GM18868 (cell line): ENCODE measurements around the gene ADGRB2.

ENCODE experiments used
- ATAC-seq: cut with Tn5 transposase; IDR thresholded peaks from one replicate; pipeline ENCODE4 v1.9.1; 2021; ENCODE audit warnings: mild to moderate bottlenecking, moderate library complexity; ENCODE audit not compliant: unreplicated experiment

Gene ADGRB2

DNA sequence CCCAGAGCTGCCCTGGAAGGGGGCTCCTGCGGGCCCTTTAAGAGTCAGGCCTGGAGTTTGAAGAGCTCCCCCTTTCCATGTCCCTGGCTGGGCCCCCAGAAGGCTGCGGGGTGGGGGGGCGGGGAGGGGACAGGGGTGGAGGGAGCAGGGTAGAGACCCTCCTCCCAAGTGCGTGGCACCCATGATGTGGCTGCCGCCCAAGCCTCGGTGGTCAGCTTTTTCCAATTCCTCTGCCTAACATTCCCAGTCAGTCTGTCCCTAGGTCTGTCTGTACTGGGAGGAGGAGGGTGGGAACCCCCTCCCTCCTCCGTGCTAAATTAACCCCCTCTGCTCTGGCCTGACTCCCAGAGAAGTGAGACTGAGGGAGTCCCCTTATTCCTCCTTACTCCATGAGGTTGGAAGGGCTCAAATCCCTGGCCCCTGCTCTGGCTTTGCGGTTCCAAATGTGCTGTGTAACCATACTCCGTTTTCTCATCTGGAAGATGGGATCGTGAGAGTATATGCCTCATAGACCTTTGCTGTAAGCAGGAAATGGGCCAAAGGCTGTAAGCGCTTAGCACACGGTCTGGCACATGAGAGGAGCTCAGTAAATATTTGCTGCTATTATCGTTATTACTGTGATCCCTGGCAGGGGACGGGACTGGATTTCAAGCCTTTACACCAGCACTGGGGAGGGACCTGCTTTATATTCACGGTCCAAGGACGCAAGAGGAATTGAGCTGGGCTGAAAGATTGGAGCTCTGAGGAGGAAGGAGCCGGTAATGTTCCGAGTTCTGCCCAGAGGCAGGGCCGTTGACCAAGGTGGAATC, 59.7 kb downstream of the ADGRB2 start:
- ATAC-seq: no peak

DNA sequence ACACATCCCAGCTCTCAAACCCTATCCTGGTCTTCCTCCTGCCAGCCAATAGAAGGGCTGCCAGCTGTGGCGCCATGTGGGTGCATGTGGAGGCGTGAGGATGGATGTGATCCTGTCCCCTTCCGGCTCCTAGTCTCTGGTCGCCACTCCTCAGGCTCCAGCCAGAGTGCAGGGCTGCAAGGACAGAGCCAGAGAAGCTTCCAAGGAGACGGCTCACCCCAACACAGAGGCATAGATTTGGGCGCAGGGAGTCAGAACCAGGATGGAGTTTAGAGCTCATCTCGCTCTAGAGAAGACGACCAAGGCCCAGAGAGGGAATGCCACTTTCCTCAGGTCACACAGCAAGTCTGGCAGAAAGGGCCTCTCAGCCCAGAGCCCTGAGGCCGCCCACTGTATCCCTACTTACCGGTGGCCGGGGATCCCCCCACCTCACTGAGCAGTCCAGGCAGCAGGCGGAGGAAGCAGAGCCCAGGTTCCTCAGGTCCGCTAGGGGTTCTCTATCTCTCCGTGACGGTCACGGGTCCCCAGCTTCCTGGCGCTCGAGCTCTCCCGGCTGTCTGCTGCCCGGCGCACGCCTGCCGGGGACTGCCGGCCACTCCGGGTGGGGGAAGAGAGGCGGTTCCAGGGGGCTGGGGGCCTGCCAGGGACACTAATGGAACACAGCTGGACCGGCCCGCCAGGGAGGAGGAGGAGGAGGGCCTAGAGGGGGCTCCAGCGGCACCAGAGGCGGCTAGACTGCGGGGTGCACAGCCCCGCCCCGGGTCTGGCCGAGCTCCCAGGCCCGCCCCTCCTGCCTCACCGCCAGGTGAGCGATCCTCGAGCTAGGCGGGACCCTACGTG, 60.5 kb downstream of the ADGRB2 start, which contains the start of gene COL16A1:
Gene COL16A1, minus strand, starts transcription at position 587 of the 840 bp plus-strand sequence. CDS start 1,824 bp downstream, outside the sequence.
- ATAC-seq: no peak

DNA sequence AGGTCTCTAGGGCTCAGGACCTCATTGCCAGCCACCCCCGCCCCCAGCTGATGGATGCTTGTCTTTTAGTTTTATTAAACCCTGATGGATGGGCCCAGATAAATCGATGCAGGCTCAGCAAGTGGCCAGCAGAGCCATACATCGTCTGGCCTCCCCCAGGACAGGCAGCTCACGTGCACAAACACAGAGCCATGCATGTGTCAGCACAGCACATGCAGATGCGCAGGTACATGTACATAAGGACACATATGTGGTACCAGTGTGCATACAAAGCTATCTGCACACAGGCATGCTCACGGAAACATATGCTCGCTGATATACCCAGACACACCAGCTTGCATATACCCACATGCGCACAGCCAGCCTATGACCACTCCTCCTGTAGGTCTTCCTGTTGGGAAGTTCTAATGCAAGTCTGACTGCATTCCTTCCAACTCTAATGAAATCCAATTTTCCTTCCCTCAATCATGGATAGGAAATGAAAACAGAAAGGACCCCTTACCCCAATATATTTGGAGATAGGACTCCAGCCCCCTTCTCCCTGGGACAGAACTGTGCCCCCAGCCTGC, 61.2 kb downstream of the ADGRB2 start:
- ATAC-seq: no peak

DNA sequence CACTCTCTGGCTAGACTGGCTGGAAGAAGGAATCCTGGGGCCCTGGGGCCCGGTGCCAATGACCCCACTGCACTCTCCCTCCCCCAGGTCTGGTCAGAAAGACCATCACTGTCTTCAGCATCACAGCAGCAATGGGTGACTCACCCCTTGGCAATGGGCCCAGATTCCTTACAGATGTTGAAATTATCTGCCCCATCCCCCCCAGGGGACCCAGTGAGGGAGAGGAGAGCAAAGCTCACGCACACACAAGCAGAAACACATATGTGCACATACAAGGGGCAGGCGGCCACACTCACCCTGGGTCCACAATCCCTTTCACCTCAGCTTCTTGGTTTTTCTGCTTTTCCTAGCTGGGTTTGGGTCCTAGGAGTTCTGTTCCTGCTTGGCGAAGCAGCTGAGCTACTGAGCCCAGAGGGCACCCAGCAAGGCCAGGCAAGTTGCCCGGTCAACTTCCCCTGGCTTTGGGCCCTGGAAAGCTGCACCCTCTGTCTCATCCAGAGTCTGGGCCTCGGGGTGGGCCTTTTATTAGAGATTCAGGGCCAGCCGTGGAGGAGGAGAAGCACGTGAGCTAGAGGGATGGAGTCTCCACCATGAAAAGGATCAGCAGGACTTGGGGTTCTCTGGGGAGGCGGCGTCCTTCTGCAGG, 62.9 kb downstream of the ADGRB2 start:
- ATAC-seq: no peak

DNA sequence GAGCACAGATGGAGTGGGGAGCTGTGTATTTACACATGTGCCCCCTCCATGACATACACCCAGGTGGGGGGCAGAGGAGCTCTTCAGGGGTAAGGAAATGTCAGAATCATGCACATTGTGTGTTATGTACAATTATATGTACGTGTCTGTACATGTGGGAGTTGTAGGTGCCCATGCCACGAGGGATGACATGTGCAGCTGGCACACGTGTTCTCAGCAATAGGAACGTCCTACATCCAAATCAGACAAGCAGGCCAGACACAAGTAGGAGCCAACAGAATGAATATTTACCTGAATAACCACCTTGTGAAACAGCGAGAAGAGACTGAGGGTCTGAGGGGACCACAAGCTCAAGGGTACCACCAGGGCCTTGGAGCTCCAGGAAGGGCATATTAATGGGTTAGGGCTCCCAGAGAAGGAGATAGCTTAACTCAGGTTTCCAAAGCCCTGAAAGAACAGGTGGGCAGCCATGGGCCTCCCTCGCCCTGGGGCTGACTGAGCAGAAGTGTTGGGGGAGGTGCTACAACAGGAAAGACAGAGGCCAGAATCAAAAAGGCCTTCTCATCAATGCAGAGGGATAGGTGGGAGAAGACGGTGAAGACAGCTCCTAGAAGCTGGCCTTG, 63.6 kb downstream of the ADGRB2 start:
- no peak for ATAC-seq

DNA sequence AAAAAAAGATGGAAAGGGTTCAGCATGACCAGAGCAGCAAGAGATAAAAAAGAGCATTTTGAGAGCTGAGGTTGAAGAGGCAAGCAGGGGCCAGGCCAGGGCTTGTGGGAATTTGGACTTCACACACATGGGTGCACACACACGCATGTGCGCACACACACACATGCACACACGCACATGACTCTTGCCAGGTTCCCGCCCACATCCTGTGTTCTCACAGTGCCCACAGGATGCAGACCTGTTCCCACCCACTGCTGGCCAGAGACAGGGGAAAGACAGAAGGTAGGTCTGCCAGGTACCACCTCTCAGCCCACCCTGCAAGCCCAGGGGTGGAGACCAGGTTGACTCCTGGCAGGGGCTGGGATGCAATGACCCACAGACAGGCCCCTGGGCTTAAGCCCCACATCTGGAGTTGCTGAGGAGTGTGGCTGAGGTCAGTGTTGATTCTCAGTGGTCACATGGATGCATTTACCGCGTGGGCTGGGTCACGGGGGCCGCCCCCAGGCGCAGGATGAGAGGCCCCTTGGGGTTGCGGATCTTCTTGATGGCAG, 64.7 kb downstream of the ADGRB2 start:
- no peak for ATAC-seq

DNA sequence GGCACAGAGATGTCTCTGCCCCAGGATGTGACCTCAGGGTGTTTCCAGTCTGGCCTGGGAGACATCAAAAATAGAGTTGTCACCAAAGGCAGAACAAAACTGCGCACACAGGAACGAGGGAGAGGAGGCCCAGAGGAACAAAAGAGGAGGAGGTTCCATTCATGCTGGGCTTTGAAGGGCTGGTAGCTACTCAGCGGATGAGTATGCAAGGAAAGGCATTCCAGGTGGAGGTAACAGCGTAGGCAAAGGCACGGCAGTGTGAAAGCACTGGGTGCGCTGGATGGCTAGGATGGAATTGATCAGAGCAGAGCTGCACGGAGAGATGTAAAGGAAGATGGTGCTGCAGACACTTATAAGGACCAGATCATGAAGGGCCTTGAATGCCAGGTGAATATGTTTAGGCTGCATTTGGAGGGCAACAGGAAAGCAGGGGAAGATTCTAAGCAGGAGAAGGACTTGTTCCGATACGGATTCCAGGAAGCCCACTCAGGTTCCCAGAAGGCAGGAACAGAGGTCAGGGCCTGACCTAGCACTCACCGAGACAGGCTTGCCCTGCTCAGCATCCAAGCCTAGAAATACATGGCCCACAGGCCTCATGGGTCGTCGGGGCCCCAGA, 66.7 kb downstream of the ADGRB2 start:
- no peak for ATAC-seq

DNA sequence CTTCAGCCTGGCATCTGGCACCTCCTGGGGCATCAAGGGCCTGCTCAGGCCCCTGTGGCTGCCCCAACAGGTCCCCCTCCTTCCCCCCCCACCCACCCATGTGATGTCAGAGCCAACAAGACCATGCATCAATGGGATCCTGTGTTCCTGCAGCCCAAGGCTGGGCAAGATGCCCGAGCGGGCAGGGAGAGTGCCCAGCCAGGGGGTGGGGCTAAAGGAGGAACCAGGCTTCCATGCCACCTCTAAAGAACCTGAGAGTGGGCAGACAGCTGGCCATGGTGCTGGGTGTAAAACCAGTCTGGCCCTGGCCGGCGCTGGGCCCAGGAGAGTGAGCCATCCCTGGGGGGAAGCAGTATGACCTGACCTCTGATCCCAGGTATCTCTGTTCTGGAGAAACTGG, 67.9 kb downstream of the ADGRB2 start:
- no peak for ATAC-seq

DNA sequence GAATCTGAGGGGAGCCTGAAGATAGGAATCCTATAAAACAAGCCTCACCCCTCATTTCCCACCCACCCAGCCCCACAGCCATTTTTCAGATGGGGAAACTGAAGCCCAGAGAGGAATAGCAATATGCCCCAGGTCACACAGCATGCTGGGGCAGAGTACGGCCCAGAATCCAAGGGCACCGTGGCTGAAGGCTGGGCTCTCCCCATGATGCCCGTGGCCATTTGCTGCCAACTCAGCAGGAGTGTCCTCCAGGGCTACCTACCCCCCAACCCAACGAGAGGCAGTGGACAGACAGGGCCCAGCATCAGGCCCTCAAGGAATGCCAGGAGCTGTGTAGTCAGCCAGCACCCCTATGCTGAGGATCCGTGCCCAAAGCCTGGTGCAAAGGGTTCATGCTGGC, 68.8 kb downstream of the ADGRB2 start:
- no peak for ATAC-seq

DNA sequence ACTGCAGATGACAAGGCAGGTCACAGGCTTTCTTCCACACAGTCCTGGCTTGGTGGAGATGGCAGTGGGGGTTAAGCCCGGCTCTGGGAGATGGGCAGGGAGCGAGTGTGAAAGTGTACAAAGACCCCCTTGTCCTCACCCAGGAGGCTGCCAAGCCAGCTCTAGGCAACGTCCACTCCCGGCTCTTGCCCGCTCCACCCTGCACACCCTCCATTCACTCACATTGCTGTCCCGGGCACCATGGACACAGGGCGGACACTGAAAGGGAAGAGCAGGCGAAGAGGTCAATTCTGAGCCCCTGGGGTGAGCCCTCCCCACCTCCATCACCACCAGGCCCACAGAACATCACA, 69.2 kb downstream of the ADGRB2 start:
- ATAC-seq: no peak

DNA sequence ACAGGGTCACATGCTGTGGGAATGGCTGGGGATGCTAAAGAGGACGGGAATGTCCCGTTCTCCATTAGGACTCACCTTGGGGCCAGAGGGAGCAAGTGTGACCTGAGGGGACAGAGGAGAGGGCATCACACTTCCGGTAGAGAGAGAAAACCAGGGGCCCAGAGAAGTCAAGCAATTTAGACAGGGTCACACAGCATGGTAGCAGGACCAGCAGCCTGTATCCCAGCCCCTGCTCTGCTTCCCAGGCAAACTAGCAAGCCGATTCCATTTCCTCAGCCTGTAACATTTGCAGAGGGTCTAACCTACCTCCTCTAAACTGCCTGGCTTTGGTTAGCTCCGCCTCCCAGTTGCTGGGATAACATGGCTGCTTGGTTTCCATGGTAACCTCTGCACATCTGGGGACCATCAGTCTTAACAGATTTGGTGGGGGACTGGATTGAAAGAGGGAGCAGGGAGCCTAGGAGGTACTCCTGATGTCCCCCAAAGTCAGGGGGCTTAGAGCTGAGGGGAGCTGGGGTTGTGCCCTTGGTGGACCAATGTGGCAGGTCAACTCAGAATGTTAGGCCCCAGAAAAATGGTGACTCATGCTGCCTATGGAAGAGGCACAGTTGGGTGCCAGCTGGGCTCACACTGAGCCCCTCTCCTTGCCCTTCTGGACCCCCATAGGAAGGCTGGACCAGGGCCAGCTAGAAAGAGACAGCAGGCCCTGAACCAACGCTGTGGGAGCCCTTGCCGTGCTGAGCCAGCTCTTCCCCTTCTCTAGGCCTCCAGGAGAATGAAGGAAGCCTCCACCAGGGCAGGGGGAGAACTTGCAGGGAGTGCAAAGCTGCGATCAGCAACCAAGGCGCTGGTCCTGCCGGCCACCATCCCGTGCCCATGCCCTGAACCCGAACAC, 69.8 kb downstream of the ADGRB2 start:
- no peak for ATAC-seq

DNA sequence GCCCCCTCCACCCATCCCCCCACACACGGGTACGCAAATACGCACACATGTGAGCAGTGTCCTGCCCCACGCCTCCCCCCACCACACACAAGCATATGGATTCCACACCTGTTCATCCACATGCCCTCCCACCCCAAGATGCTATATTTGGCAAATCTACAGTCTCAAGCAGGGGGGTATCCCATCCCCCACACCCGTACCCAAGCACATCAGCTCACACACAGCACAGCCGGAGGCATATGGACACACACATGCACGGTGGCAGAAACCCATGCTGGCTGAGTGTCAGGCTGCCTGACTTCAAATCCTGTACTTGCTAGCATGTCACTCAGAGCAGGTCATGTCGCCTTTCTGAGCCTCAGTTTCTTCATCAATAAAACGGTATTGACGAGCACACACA, 70.9 kb downstream of the ADGRB2 start:
- no peak for ATAC-seq

DNA sequence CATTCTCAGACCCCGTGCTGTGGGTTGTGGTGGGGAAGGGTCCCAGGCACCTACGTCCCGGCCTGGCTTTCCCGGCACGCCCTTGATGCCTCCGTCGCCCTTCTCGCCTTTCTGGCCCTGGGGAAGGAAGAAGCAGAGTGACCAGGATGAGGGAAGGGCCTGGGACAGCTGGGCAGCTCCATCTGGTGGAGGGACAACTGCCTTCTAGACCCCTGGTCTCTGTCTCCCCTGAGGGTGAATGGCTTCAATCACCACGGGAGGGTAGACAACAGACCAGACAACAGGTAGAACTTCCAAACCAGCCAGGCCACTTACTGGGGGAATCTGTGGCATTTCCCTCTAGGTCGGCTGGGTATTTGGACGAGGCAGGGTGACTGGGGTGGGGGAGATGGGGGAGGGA, 72.2 kb downstream of the ADGRB2 start:
- ATAC-seq: no peak

DNA sequence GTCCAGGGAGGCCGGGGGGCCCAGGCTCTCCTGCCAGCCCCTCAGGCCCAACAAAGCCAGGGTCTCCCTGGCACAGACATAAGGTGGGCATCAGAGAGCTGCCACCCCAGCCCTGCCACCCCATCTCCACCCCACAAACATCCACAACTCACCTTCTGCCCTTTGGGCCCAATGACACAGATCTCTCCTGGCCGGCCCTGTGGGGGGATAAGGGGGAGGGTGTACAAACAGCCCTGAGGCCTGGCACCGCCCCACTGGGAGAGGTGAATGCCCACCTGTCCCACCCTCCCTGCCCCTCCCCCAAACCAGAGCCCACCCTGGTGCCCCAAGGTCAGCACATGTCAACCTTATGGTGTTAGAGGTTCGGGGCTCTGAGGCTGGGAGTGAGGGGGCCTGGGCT, 72.7 kb downstream of the ADGRB2 start:
- no peak for ATAC-seq

DNA sequence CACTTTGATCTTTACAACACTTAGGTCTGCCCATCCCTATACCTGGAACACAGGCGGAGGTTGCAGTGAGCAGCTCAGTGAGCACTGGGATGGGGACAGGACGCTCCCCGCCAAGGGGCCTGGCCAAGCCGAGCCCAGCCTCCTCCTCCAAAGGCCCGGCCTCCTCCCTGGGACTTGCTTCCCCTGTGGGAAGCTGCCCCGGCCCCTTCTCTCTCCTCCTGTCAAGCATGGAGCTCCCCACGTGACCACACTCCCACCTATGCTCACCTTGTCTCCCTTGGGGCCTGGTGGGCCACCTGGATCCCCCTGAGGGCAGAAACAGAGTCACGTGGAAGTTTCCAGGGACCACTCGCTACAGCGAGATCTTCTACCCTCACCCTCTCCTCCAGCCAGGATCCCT, 73.2 kb downstream of the ADGRB2 start:
- ATAC-seq: no peak

DNA sequence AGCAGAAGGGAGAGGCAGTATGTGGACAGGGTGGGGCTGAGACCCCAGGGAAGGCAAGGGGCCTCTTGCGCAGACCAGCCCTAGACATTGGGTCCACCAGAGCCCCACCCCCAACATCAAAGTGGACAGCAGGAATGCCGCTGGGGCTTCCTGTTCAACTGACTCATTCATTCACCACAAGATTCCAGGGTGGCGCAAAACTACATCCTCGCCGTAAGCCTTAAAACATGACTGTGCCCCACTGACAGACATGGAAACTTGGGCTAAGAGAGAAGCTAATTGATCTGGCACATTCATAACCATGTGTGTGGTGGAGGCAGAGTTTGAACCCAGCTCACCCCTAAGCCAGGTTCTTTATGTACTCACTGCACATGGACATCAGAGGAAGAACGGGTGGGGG, 74.3 kb downstream of the ADGRB2 start:
- ATAC-seq: no peak

DNA sequence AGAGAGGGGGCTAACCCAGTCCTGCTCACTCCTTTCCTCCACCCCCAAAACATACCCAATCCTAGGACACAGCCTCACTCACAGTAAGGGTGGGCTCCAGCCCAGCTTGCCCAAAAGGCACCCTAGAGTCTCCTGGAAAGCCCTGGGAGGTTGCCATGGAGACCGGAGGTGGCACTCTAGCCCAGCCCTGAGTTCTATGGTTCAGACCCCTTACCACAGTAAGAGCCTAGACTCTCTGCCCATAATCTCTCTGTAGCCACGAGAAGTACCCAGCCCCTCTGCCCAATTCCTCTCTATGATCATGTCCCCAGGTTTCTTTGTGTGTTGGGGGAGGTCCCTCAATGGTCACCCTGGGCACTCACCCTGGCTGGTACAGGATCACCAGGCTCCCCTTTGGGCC, 74.8 kb downstream of the ADGRB2 start:
- no peak for ATAC-seq

DNA sequence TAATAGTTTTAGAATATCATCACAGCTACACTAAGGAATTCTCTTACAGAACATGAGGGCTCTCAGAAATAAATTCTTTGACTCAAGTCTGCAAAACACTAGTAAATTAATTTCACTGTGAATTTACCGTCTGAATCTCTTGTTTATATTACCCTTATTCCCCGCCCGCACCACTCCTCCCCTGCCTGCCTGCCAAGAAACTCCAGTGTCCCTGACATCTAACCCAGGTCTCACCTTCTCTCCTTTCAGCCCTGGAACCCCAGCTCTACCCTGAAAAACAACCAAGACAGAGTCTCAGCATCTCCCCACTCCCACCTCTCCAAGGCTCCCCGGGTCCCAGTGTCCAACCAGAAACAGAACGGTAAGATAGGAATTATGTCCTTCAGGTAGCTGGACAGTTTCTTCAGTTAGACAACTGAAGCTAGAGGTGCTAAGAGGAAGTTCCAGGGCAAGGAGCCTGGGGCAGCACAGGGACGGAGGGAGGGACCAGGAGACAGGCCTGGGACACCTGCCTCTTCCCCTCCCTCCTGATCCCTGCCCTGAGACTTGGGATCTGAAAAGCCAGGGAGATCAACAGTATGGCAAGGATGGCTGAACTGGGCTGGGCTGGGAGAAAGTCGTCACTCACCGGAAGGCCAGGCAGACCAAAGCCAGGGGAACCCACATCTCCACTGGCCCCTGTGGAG, 75.8 kb downstream of the ADGRB2 start:
- no peak for ATAC-seq

DNA sequence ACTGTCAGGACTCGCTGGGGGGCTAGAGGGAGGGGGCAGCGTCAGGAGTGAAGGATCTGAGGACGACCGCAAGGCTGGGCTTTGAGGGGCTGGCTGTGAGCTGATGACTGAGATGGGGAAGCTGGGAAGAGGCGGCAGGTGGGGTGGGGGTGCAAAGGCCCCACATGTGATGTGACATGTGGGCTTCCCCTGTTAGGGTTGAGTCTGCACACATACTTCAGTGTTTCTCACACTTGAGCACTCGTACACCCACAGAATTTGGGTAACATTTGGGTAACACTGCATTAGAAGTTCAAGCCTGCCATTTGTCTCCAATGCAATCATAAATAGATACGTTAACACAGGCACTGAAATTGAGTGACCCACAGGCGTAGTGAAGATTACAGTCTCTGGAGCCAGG, 76.5 kb downstream of the ADGRB2 start:
- no peak for ATAC-seq
